Activated naive CD4-positive, alpha-beta T cell treated with anti-CD3 and anti-CD28 coated beads, Interleukin-2, amount 10 ng/mL, durations not matched to agents 7 days and 5 days (primary cell): Measurements from ENCODE around the gene PLTP.

Source experiments
- CTCF ChIA-PET: fragments of 350-600 bp; sonication (Branson Sonifier 250); formaldehyde crosslinking; loops from one replicate; lab custom pipeline; 2021; ENCODE audit warnings: antibody characterized with exemption; lab: Charles Lee
- DNase-seq: peaks from one replicate; pipeline ENCODE4 v3.0.0-alpha.2; 2020
- H3K27ac Mint-ChIP-seq: one replicate; pipeline ENCODE4 v1.8.0; 2021; ENCODE audit warnings: mild to moderate bottlenecking, moderate library complexity, mixed read lengths
- H3K27me3 Mint-ChIP-seq: one replicate; pipeline ENCODE4 v1.8.0; 2021; ENCODE audit warnings: mild to moderate bottlenecking, mixed read lengths
- H3K36me3 Mint-ChIP-seq: one replicate; pipeline ENCODE4 v1.8.0; 2021; ENCODE audit warnings: mixed read lengths
- H3K4me1 Mint-ChIP-seq: one replicate; pipeline ENCODE4 v1.8.0; 2021; ENCODE audit warnings: mixed read lengths
- H3K4me3 Mint-ChIP-seq: one replicate; pipeline ENCODE4 v1.8.0; 2021; ENCODE audit warnings: mild to moderate bottlenecking, moderate library complexity, mixed read lengths
- H3K9me3 Mint-ChIP-seq: one replicate; pipeline ENCODE4 v1.8.0; 2021; ENCODE audit warnings: mixed read lengths

PLTP gene

GRCh38 chr20:45853484-45853883 lies 58.5 kb downstream of the PLTP start:
- H3K27ac Mint-ChIP-seq = no peak overlapping the region
- no peaks in the 10 kb centered on the region for H3K9me3 Mint-ChIP-seq
- DNase-seq = no peak
- H3K36me3 Mint-ChIP-seq = peaks cover 32% of the 10 kb centered on the region
- peaks cover 42% of the 10 kb centered on the region for H3K4me1 Mint-ChIP-seq
- H3K4me3 Mint-ChIP-seq = no peak overlapping the region
- CTCF ChIA-PET = no interaction called here
- H3K27me3 Mint-ChIP-seq = no peaks in the 10 kb centered on the region

DNA sequence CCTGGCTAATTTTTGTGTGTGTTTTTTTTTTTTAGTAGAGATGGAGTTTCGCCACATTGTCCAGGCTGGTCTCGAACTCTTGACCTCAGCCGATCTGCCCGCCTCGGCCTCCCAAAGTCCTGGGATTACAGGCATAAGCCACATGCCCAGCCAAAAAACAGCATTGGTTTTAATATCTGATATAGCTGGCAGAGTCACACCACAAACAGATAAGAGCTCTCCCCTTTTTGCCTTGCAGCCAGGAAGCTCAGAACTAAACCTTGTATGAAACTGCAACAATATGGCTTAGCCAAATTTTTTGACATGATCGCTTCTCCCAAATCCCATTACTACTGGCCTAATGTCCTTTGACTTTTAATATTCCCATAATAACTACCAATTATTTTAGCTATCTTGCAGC lies 59.6 kb downstream of the PLTP start:
- Mint-ChIP-seq H3K4me1 (peaks cover 30% of the 10 kb centered on the region), H3K36me3 (peaks cover 30% of the 10 kb centered on the region), H3K27ac (no peak overlapping the region), H3K4me3 (no peak overlapping the region), H3K27me3 (no peaks in the 10 kb centered on the region), H3K9me3 (no peaks in the 10 kb centered on the region)
- CTCF ChIA-PET = interaction anchor here (1.1 kb wide), 1 partner anchor 117 kb away, joined by 5 read pairs; no protein-coding TSS in a partner anchor
- no peak for DNase-seq

GRCh38 chr20:45851501-45851900 lies 60.5 kb downstream of the PLTP start:
- DNase-seq = no peak
- Mint-ChIP-seq H3K4me1 (peaks cover 26% of the 10 kb centered on the region), H3K36me3 (peaks cover 27% of the 10 kb centered on the region), H3K4me3 (no peak overlapping the region), H3K9me3 (no peaks in the 10 kb centered on the region), H3K27ac (no peak overlapping the region), H3K27me3 (no peaks in the 10 kb centered on the region)
- CTCF ChIA-PET = interaction anchor here (1.6 kb wide), 1 partner anchor 39 kb away, joined by 3 read pairs; no protein-coding TSS in a partner anchor

DNA sequence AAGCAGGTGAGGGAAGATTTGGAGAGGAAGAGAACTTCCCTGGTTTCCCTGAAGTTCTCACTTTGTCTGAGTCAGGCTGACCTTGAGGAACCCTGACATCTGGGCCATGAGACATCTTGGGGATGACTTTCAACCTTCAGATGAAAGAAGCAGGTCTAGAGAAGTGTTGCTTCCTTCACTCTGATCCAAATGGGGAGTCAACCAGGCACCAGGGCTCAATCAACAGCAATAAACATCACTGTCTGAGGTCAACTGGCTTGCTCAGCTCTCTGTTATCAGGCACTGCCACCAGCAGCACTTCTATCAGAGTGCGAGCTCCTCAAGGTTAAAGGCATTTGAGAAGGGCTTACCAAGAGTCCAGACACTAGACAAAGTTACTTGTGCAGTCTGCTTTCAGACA lies 61.0 kb downstream of the PLTP start:
- CTCF ChIA-PET = interaction anchor here (1.6 kb wide), 1 partner anchor 39 kb away, joined by 3 read pairs; no protein-coding TSS in a partner anchor
- Mint-ChIP-seq H3K4me1 (peaks cover 20% of the 10 kb centered on the region), H3K27me3 (no peaks in the 10 kb centered on the region), H3K4me3 (no peak overlapping the region), H3K9me3 (no peaks in the 10 kb centered on the region), H3K36me3 (peaks cover 31% of the 10 kb centered on the region), H3K27ac (no peak overlapping the region)
- DNase-seq = no peak

DNA sequence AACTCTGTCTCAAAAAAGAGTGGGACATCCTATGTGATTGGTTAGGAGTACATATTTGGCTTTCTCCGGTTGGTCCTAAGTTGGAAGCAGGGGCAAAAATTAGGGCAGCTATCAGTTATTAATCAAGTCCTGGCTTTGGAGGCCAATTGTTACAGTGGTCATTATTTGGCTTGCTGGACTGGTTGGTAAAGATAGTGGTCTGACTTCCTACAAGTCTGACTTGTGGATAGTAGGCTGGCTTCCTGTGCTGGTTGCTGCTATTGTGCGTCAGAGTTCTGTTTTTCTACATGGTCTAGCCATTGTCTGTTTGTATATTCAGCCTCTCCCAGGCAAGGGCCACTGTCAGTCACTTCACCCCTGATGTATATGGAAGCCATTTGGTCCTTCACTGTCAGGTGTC lies 61.7 kb downstream of the PLTP start:
- no peaks in the 10 kb centered on the region for H3K27me3 Mint-ChIP-seq
- peaks cover 32% of the 10 kb centered on the region for H3K36me3 Mint-ChIP-seq
- H3K9me3 Mint-ChIP-seq = no peaks in the 10 kb centered on the region
- DNase-seq = no peak
- CTCF ChIA-PET = no interaction called here
- no peak overlapping the region for H3K4me3 Mint-ChIP-seq
- H3K27ac Mint-ChIP-seq = no peak overlapping the region
- H3K4me1 Mint-ChIP-seq = peaks cover 16% of the 10 kb centered on the region

DNA sequence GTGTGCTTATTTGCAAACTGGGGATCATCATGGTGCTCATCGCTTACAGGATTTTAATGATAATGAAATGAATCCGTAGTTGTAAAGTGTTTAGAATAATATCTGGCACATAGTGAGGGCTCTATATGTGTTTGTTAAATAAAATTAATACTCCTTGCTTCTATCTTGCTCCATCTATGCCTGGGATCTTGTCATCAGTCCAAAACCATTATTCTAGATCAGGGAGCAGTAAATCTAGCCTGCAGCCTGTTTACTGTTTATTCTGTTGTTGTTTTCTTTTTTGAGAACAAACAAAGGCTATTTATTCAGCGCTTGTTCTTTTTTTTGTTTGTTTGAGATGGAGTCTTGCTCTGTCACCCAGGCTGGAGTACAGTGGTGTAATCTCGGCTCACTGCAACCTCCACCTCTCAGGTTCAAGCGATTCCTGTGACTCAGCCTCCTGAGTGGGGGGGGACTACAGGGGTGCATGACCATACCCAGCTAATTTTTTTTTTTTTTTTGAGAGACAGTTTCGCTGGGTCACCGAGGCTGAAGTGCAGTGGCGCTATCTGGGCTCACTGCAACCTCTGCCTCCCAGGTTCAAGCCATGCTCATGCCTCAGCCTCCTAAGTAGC lies 62.9 kb downstream of the PLTP start:
- H3K9me3 Mint-ChIP-seq = no peaks in the 10 kb centered on the region
- H3K27me3 Mint-ChIP-seq = no peaks in the 10 kb centered on the region
- peaks cover 33% of the 10 kb centered on the region for H3K36me3 Mint-ChIP-seq
- CTCF ChIA-PET = no interaction called here
- no peak overlapping the region for H3K4me3 Mint-ChIP-seq
- H3K27ac Mint-ChIP-seq = no peak overlapping the region
- H3K4me1 Mint-ChIP-seq = peaks cover 7% of the 10 kb centered on the region
- no peak for DNase-seq
